Mucosa of stomach (tissue), 1 donor: ENCODE measurements around the gene TAS2R38.

Source experiments
- H3K27me3 ChIP-seq: one replicate; pipeline ENCODE4 v1.7.0; 2013; ENCODE audit warnings: mild to moderate bottlenecking, low read length; ENCODE audit not compliant: control insufficient read depth, insufficient read depth
- H3K36me3 ChIP-seq: one replicate; pipeline ENCODE4 v1.7.0; 2013; ENCODE audit warnings: low read length; ENCODE audit not compliant: control insufficient read depth, insufficient read depth
- H3K4me1 ChIP-seq: one replicate; pipeline ENCODE4 v1.7.0; 2013; ENCODE audit warnings: mild to moderate bottlenecking, low read length; ENCODE audit not compliant: control insufficient read depth, insufficient read depth
- H3K4me3 ChIP-seq: one replicate; pipeline ENCODE4 v1.7.0; 2013; ENCODE audit warnings: low read length
- H3K9ac ChIP-seq: one replicate; pipeline ENCODE4 v1.7.0; 2013; ENCODE audit warnings: mild to moderate bottlenecking, low read length, moderate library complexity
- H3K9me3 ChIP-seq: one replicate; pipeline ENCODE4 v1.7.0; 2013; ENCODE audit warnings: mild to moderate bottlenecking, low read length, moderate library complexity; ENCODE audit not compliant: control insufficient read depth
- donor health status: Pancreatic carcinoma.

The TAS2R38 gene

GRCh38 chr7:141973673-141974072, at the start of gene TAS2R38:
TAS2R38 (minus strand) TSS chr7:141973773; CDS start chr7:141973689, 84 bp downstream.
- Histone ChIP-seq H3K27me3 (peaks cover 4% of the 10 kb centered on the region), H3K36me3 (no peaks in the 10 kb centered on the region), H3K4me3 (no peak within 1 kb of the TSS), H3K9me3 (no peaks in the 10 kb centered on the region), H3K4me1 (peaks cover 5% of the 10 kb centered on the region), H3K9ac (no peak within 1 kb of the TSS)

- Histone ChIP-seq H3K4me3 (no peak overlapping the region), H3K36me3 (no peaks in the 10 kb centered on the region), H3K9me3 (no peaks in the 10 kb centered on the region), H3K4me1 (peaks cover 2% of the 10 kb centered on the region), H3K9ac (no peak overlapping the region), H3K27me3 (no peaks in the 10 kb centered on the region)
Measured at GRCh38 chr7:142018154-142018553, 44.6 kb upstream of the TAS2R38 start.

- H3K4me3 ChIP-seq, result no peak overlapping the region
- H3K4me1 ChIP-seq, result peaks cover 6% of the 10 kb centered on the region
- no peaks in the 10 kb centered on the region for H3K27me3 ChIP-seq
- H3K36me3 ChIP-seq, result no peaks in the 10 kb centered on the region
- H3K9me3 ChIP-seq, result no peaks in the 10 kb centered on the region
- H3K9ac ChIP-seq, result no peak overlapping the region
Measured at GRCh38 chr7:142017451-142017850, 43.9 kb upstream of the TAS2R38 start.

DNA sequence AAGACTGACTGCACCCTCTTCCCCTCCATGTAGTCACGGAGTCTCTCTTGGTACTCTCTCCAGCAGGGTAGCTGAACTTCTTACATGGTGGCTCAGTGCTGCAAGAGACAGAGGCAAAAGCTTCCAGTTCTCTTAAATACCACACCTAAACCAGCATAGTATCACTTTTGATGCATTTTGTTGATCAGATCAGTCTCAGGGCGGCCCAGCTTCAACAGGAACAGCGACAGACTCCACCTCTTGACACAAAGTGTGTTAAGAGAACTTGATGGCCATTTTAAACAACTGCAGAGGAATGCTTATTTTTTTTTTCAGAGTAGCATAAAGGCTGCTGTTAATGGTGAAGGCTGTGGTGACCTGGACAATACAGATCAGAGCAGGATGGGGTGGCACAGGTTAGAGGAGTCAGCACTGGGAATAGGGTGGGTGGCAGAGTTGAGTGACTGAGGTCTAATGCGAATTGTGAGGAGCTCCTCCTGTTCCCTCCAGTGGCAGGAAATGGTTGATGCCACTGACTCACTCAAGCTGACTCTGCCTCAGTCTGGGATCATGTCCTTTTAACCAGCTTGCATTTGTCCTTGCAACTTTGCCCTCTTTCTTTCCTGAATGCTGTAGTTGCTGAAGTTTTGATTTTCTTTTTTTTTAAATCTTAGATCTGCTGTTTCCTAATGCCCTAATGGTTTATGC, 39.4 kb upstream of the TAS2R38 start:
- H3K36me3 ChIP-seq, result no peaks in the 10 kb centered on the region
- no peaks in the 10 kb centered on the region for H3K27me3 ChIP-seq
- H3K4me1 ChIP-seq, result peaks cover 17% of the 10 kb centered on the region
- H3K4me3 ChIP-seq, result no peak overlapping the region
- no peaks in the 10 kb centered on the region for H3K9me3 ChIP-seq
- H3K9ac ChIP-seq, result no peak overlapping the region

GRCh38 chr7:142010952-142011548, 37.5 kb upstream of the TAS2R38 start:
- Histone ChIP-seq H3K4me1 (peaks cover 23% of the 10 kb centered on the region), H3K27me3 (no peaks in the 10 kb centered on the region), H3K36me3 (no peaks in the 10 kb centered on the region), H3K4me3 (no peak overlapping the region), H3K9me3 (no peaks in the 10 kb centered on the region), H3K9ac (no peak overlapping the region)

- Histone ChIP-seq H3K4me1 (peaks cover 23% of the 10 kb centered on the region), H3K9ac (no peak overlapping the region), H3K4me3 (no peak overlapping the region), H3K36me3 (no peaks in the 10 kb centered on the region), H3K9me3 (no peaks in the 10 kb centered on the region), H3K27me3 (no peaks in the 10 kb centered on the region)
Measured at GRCh38 chr7:142009187-142009586, 35.6 kb upstream of the TAS2R38 start.

- H3K9me3 ChIP-seq, result no peaks in the 10 kb centered on the region
- H3K9ac ChIP-seq, result no peak overlapping the region
- H3K4me3 ChIP-seq, result no peak overlapping the region
- H3K36me3 ChIP-seq, result no peaks in the 10 kb centered on the region
- H3K4me1 ChIP-seq, result peaks cover 17% of the 10 kb centered on the region
- H3K27me3 ChIP-seq, result no peaks in the 10 kb centered on the region
Measured at GRCh38 chr7:142006577-142006976, 33.0 kb upstream of the TAS2R38 start.

- H3K4me1 ChIP-seq, result peaks cover 11% of the 10 kb centered on the region
- no peaks in the 10 kb centered on the region for H3K27me3 ChIP-seq
- H3K4me3 ChIP-seq, result no peak overlapping the region
- no peak overlapping the region for H3K9ac ChIP-seq
- no peaks in the 10 kb centered on the region for H3K9me3 ChIP-seq
- no peaks in the 10 kb centered on the region for H3K36me3 ChIP-seq
Measured at GRCh38 chr7:142002179-142002578, 28.6 kb upstream of the TAS2R38 start.

- Histone ChIP-seq H3K9me3 (no peaks in the 10 kb centered on the region), H3K36me3 (no peaks in the 10 kb centered on the region), H3K9ac (no peak overlapping the region), H3K4me1 (peaks cover 11% of the 10 kb centered on the region), H3K27me3 (no peaks in the 10 kb centered on the region), H3K4me3 (no peak overlapping the region)
Measured at GRCh38 chr7:142001163-142001874, 27.7 kb upstream of the TAS2R38 start.

DNA sequence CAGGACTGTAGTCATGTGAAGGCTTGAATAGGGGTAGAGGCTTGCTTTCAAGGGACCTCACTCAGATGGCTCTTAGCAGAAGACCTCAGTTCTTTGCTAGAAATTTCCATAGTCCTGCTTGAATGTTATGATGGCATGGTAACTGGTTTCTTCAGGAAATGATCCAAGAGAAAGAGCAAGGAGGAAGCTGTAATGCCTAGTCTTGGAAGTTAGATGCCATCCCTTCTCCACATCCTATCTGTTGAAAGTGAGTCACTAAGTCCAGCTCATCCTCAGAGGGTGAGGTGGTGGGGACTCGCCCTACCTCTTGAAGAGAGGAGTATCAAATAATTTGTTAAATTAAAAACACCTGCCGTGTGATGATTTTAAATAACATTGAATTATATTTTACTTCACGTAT, 26.7 kb upstream of the TAS2R38 start:
- H3K9ac ChIP-seq, result no peak overlapping the region
- no peaks in the 10 kb centered on the region for H3K27me3 ChIP-seq
- no peaks in the 10 kb centered on the region for H3K36me3 ChIP-seq
- peaks cover 11% of the 10 kb centered on the region for H3K4me1 ChIP-seq
- H3K9me3 ChIP-seq, result no peaks in the 10 kb centered on the region
- H3K4me3 ChIP-seq, result no peak overlapping the region

GRCh38 chr7:141999058-141999623, 25.6 kb upstream of the TAS2R38 start:
- peaks cover 11% of the 10 kb centered on the region for H3K4me1 ChIP-seq
- H3K27me3 ChIP-seq, result no peaks in the 10 kb centered on the region
- no peaks in the 10 kb centered on the region for H3K9me3 ChIP-seq
- H3K36me3 ChIP-seq, result no peaks in the 10 kb centered on the region
- no peak overlapping the region for H3K4me3 ChIP-seq
- no peak overlapping the region for H3K9ac ChIP-seq

- Histone ChIP-seq H3K4me1 (peaks cover 2% of the 10 kb centered on the region), H3K27me3 (no peaks in the 10 kb centered on the region), H3K9me3 (no peaks in the 10 kb centered on the region)
Measured at GRCh38 chr7:141993354-141993753, 19.8 kb upstream of the TAS2R38 start.

More at GRCh38 chr7:141993354-141993753, 19.8 kb upstream of the TAS2R38 start:
- H3K4me3 ChIP-seq, result no peak overlapping the region
- H3K9ac ChIP-seq, result no peak overlapping the region
- H3K36me3 ChIP-seq, result no peaks in the 10 kb centered on the region
